Measurements from ENCODE around the gene ATP9B.

The ATP9B gene

GRCh38 chr18:79068937-79069716 is at the start of gene ATP9B:
TSS of gene ATP9B (plus strand) at chr18:79069394. CDS start at chr18:79069411, 17 bp downstream.
- peak; percentile 79 for DNase-seq

GRCh38 chr18:79019881-79020280 is 49.3 kb upstream of the ATP9B start:
- DNase-seq = no peak

GRCh38 chr18:79022603-79023002 is 46.6 kb upstream of the ATP9B start:
- no peak for DNase-seq

GRCh38 chr18:79026491-79026890 is 42.7 kb upstream of the ATP9B start:
- no peak for DNase-seq

- no peak for DNase-seq
Measured at GRCh38 chr18:79030680-79031079, 38.5 kb upstream of the ATP9B start.

- no peak for DNase-seq
Measured at GRCh38 chr18:79042276-79042675, 26.9 kb upstream of the ATP9B start.

- DNase-seq = no peak
Measured at GRCh38 chr18:79043288-79043687, 25.9 kb upstream of the ATP9B start.

- DNase-seq = no peak
Measured at GRCh38 chr18:79046522-79046921, 22.7 kb upstream of the ATP9B start.

- no peak for DNase-seq
Measured at GRCh38 chr18:79047556-79048244, 21.5 kb upstream of the ATP9B start.

- DNase-seq = no peak
Measured at GRCh38 chr18:79048245-79048632, 21.0 kb upstream of the ATP9B start.

GRCh38 chr18:79049506-79049905 is 19.7 kb upstream of the ATP9B start:
- DNase-seq = no peak

GRCh38 chr18:79050005-79050404 is 19.2 kb upstream of the ATP9B start:
- no peak for DNase-seq

GRCh38 chr18:79056827-79057367 is 12.3 kb upstream of the ATP9B start:
- DNase-seq = no peak

- no peak for DNase-seq
Measured at GRCh38 chr18:79058007-79058406, 11.2 kb upstream of the ATP9B start.

GRCh38 chr18:79062806-79063205 is 6.4 kb upstream of the ATP9B start:
- no peak for DNase-seq

GRCh38 chr18:79064228-79064627 is 5.0 kb upstream of the ATP9B start:
- peak; percentile 38 for DNase-seq

GRCh38 chr18:79065802-79066201 is 3.4 kb upstream of the ATP9B start:
- DNase-seq = no peak

GRCh38 chr18:79067611-79068010 is 1.6 kb upstream of the ATP9B start:
- no peak for DNase-seq

- no peak for DNase-seq
Measured at GRCh38 chr18:79068341-79068936, 755 bp upstream of the ATP9B start.

- no peak for DNase-seq
Measured at GRCh38 chr18:79069717-79070151, 540 bp downstream of the ATP9B start.

GRCh38 chr18:79070486-79070885 is 1.3 kb downstream of the ATP9B start:
- no peak for DNase-seq

- DNase-seq = no peak
Measured at GRCh38 chr18:79071037-79071436, 1.8 kb downstream of the ATP9B start.

- DNase-seq = no peak
Measured at GRCh38 chr18:79071503-79072210, 2.5 kb downstream of the ATP9B start.
